HepG2 (cell line): ENCODE data around the gene ABCF1. TPM values are rescaled to one million over a fixed set of nuclear protein-coding genes. Genes with fewer than 3 reads are reported as not detected.

ENCODE experiments used
- ATAC-seq: fragments of 200-7000 bp; cut with Tn5 transposase; 3 replicates; pipeline ENCODE4 v1.9.1; 2020; ENCODE audit warnings: mild to moderate bottlenecking, moderate library complexity
- BruUV-seq: library from RNA; stranded (reverse); fragments of 400-500 nt; replicated peaks from 2 replicates; lab custom pipeline; 2021; lab: Mats Ljungman, UMichigan
- CTCF ChIA-PET: fragments of 300-600 bp; formaldehyde crosslinking; extraction: SDS; loops from one replicate; lab custom pipeline; 2021; ENCODE audit warnings: low total read pairs, inconsistent platforms, low intra/inter-chr PET ratio; lab: Yijun Ruan, JAX
- POLR2A ChIA-PET: fragments of 350-600 bp; sonication (Branson Sonifier 250); formaldehyde crosslinking; loops from one replicate; lab custom pipeline; 2020; ENCODE audit warnings: antibody characterized with exemption, inconsistent platforms; lab: Yijun Ruan, JAX
- DNase-seq: peaks from one replicate; pipeline ENCODE4 v3.0.0-alpha.2; 2015; ENCODE audit warnings: low spot score
- FAIRE-seq: peaks from 3 replicates; lab custom pipeline; 2011; peaks lifted over from hg19 to GRCh38; lab: Jason Lieb, UNC
- H2AFZ ChIP-seq: one replicate; pipeline ENCODE4 v1.6.1; 2011; ENCODE audit warnings: low read length, inconsistent platforms
- H3K27ac ChIP-seq: fragments of 300-600 bp; 3 replicates; pipeline ENCODE4 v1.8.0; 2011; ENCODE audit warnings: mixed run types, mild to moderate bottlenecking, mixed read lengths, low read length, inconsistent platforms; ENCODE audit not compliant: insufficient read depth; ENCODE audit errors: extremely low read length
- H3K27me3 ChIP-seq, 2 experiments: fragments of 200-600 bp in 1 of 2; 2 replicates in 1 of 2; 3 replicates in 1 of 2; pipeline versions ENCODE4 v1.6.0 to v1.8.0; 2011; ENCODE audit warnings: low read length in 2 of 2, mild to moderate bottlenecking in 2 of 2, moderate library complexity in 2 of 2, inconsistent platforms in 1 of 2; ENCODE audit not compliant: insufficient read depth in 2 of 2, control insufficient read depth in 1 of 2
- H3K36me3 ChIP-seq, 2 experiments: fragments of 200-600 bp in 1 of 2; replicated peaks in 1 of 2; 2 replicates in 1 of 2; 3 replicates in 1 of 2; pipeline versions ENCODE4 v1.5.1 to v1.8.0; 2011; ENCODE audit warnings: low read length in 2 of 2, inconsistent platforms in 1 of 2; ENCODE audit not compliant: insufficient read depth in 2 of 2, control insufficient read depth in 1 of 2
- H3K4me1 ChIP-seq: 2 replicates; pipeline ENCODE4 v1.5.1; 2012; ENCODE audit warnings: low read length, inconsistent platforms; ENCODE audit not compliant: insufficient read depth
- H3K4me2 ChIP-seq: 2 replicates; pipeline ENCODE4 v1.6.0; 2011; ENCODE audit warnings: low read depth, low read length, inconsistent platforms
- H3K4me3 ChIP-seq, 3 experiments: fragments of 200-600 bp in 1 of 3; sonication (generic), shearing (Covaris generic) in 1 of 3; replicated peaks in 1 of 3; 2 replicates each; pipeline ENCODE4 v1.5.1; 2011 to 2016; ENCODE audit warnings: low read length in 3 of 3, inconsistent platforms in 2 of 3, low read depth in 2 of 3, mild to moderate bottlenecking in 2 of 3, control low read depth in 1 of 3, mixed read lengths in 1 of 3; ENCODE audit not compliant: insufficient read depth in 1 of 3
- H3K79me2 ChIP-seq: one replicate; pipeline ENCODE4 v1.6.1; 2011; ENCODE audit warnings: low read length, inconsistent platforms; ENCODE audit not compliant: insufficient read depth
- H3K9ac ChIP-seq: 2 replicates; pipeline ENCODE4 v1.6.0; 2011; ENCODE audit warnings: mild to moderate bottlenecking, low read depth, low read length, inconsistent platforms; ENCODE audit not compliant: insufficient read depth
- H3K9me3 ChIP-seq: 2 replicates; pipeline ENCODE4 v1.5.1; 2012; ENCODE audit warnings: mild to moderate bottlenecking, low read length
- H4K20me1 ChIP-seq: 2 replicates; pipeline ENCODE4 v1.6.0; 2011; ENCODE audit warnings: inconsistent platforms, mild to moderate bottlenecking, low read length, moderate library complexity; ENCODE audit not compliant: insufficient read depth
- ATF7-NPFF ChIP-seq: sonication (generic); formaldehyde crosslinking; IDR thresholded peaks from 2 replicates; pipeline ENCODE4 v1.8.1; 2023; ENCODE audit warnings: mild to moderate bottlenecking, low read depth, missing genetic modification reagents, moderate library complexity
- FOXM1 ChIP-seq: sonication (generic); formaldehyde crosslinking; IDR thresholded peaks from 2 replicates; pipeline ENCODE4 v1.5.0; 2020; ENCODE audit warnings: missing genetic modification reagents
- HIVEP1 ChIP-seq: sonication (generic); formaldehyde crosslinking; IDR thresholded peaks from 2 replicates; pipeline ENCODE4 v1.4.0; 2020; ENCODE audit warnings: mild to moderate bottlenecking, missing genetic modification reagents
- NFIC ChIP-seq: IDR thresholded peaks from 2 replicates; pipeline ENCODE4 v1.6.1; 2012; ENCODE audit warnings: mild to moderate bottlenecking, low read length, inconsistent platforms
- PTBP1 ChIP-seq: fragments of 200-400 bp; formaldehyde crosslinking; IDR thresholded peaks from 2 replicates; pipeline ENCODE4 v1.6.1; 2018; ENCODE audit warnings: low read length, low read depth; ENCODE audit not compliant: poor library complexity, severe bottlenecking
- SMYD3 ChIP-seq: sonication (generic); formaldehyde crosslinking; IDR thresholded peaks from 2 replicates; pipeline ENCODE4 v1.8.1; 2023; ENCODE audit warnings: mild to moderate bottlenecking, missing genetic modification reagents
- STAT5B ChIP-seq: sonication (generic); formaldehyde crosslinking; IDR thresholded peaks from 2 replicates; pipeline ENCODE4 v1.4.0; 2020; ENCODE audit warnings: missing genetic modification reagents
- YEATS4 ChIP-seq: sonication (generic); formaldehyde crosslinking; IDR thresholded peaks from 2 replicates; pipeline ENCODE4 v1.4.0; 2020; ENCODE audit warnings: missing genetic modification reagents, borderline replicate concordance
- ZNF530 ChIP-seq: sonication (generic); formaldehyde crosslinking; IDR thresholded peaks from 2 replicates; pipeline ENCODE4 v1.5.0; 2020; ENCODE audit warnings: low read depth, mild to moderate bottlenecking, missing genetic modification reagents
- ZNF577 ChIP-seq: sonication (generic); formaldehyde crosslinking; IDR thresholded peaks from 2 replicates; pipeline ENCODE4 v1.4.0; 2020; ENCODE audit warnings: mild to moderate bottlenecking, low read depth, missing genetic modification reagents, borderline replicate concordance
- ZNF644 ChIP-seq: IDR thresholded peaks from 2 replicates; pipeline ENCODE4 v1.6.1; 2016; ENCODE audit warnings: low read depth
- ZNF788 ChIP-seq: sonication (generic); formaldehyde crosslinking; IDR thresholded peaks from 2 replicates; pipeline ENCODE4 v1.5.0; 2020; ENCODE audit warnings: mild to moderate bottlenecking, missing genetic modification reagents, borderline replicate concordance
- ZNF816 ChIP-seq: sonication (generic); formaldehyde crosslinking; IDR thresholded peaks from 2 replicates; pipeline ENCODE4 v1.8.0; 2022; ENCODE audit warnings: missing genetic modification reagents, mild to moderate bottlenecking, borderline replicate concordance
- WGBS: methylation state at CpG from one replicate; pipeline ENCODE4 v1.1.6; 2017; ENCODE audit warnings: low lambda C conversion rate; 5-methylcytosine and 5-hydroxymethylcytosine counted together
- in situ Hi-C: cut with HindIII; loops from 2 replicates; pipeline ENCODE4 v1.10.0; 2017; ENCODE audit warnings: low pct_unique_long_range_greater_than_20kb; ENCODE audit not compliant: extremely low pct_ligation_motif_present
- intact Hi-C: fragments of 100-400 bp; cut with micrococcal nuclease; formaldehyde crosslinking; loops from one replicate; pipeline ENCODE4 v1.10.0; 2022; ENCODE audit not compliant: unreplicated experiment
- polyA plus RNA-seq, 8 experiments: library from polyadenylated mRNA; depleted of rRNA in 3 of 8; stranded (reverse) in 7 of 8; unstranded in 1 of 8; fragments of >200 nt; fragmentation: Illumina TruSeq in 4 of 8; extraction: Trizol in 4 of 8; gene quantifications; 2 replicates each; pipeline versions ENCODE4 v1.2.1 to v1.2.3, GENCODE V29; 2011 to 2016; ENCODE audit warnings: low read depth in 4 of 8, missing spikeins in 1 of 8, mixed read lengths in 1 of 8; ENCODE audit not compliant: insufficient read depth in 1 of 8
- total RNA-seq, 5 experiments: library from RNA; depleted of rRNA; stranded (reverse); fragments of >200 nt; fragmentation: Illumina TruSeq; extraction: Trizol; gene quantifications; 2 replicates each; pipeline ENCODE4 v1.2.3, GENCODE V29; 2016; ENCODE audit warnings: low read depth in 1 of 5
- TF ChIP-seq, protein P1 (sequence below): sonication (generic); formaldehyde crosslinking; IDR thresholded peaks from 2 replicates; pipeline ENCODE4 v1.5.0; 2020; ENCODE audit warnings: mild to moderate bottlenecking, missing genetic modification reagents
- TF ChIP-seq, protein P2 (sequence below): sonication (generic); formaldehyde crosslinking; IDR thresholded peaks from 2 replicates; pipeline ENCODE4 v1.4.0; 2020; ENCODE audit warnings: low read depth, mild to moderate bottlenecking, missing genetic modification reagents
- TF ChIP-seq, protein P3 (sequence below): sonication (generic); formaldehyde crosslinking; conservative IDR thresholded peaks from 2 replicates; pipeline ENCODE4 v1.8.0; 2022; ENCODE audit warnings: mild to moderate bottlenecking, moderate library complexity, missing genetic modification reagents
- TF ChIP-seq, protein P4 (sequence below): sonication (generic); formaldehyde crosslinking; IDR thresholded peaks from 2 replicates; pipeline ENCODE4 v1.5.1; 2020; ENCODE audit warnings: missing genetic modification reagents, mild to moderate bottlenecking, borderline replicate concordance

ABCF1 gene
- total and polyA plus RNA-seq, 2 of the 13 experiments (the other 11 are each of a cell fraction or from before 2014, with no cell fraction given), result 25.4 to 98.9 TPM

DNA sequence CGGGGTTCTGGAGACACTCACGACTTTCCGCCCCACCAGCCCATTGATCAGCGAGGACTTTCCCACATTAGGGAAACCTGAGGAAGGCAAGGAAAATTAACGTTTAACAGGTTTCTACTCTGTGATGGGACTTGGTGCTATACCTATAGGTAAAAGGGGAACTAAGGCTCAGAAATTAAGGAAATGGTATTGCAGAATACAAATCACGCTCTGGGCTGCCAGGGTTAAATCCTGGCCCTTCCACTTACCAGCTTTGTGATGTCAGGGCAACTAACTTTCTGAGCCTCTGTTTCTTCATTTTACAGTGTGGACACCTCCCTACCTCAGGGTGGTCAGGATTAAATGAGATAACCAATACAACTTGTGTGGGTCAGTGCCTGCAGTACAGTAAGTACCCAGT is 23.8 kb upstream of the ABCF1 start:
- H3K9ac ChIP-seq, result no peak overlapping the region
- 98% methylated on average over 6 of the region's 6 CpGs for WGBS
- ChIA-PET CTCF (no interaction called here), POLR2A (interaction anchor here (0.6 kb wide), 1 partner anchor 60 kb away, joined by 3 read pairs; no protein-coding TSS in a partner anchor)
- no peaks in the 10 kb centered on the region for H3K27me3 ChIP-seq
- intact Hi-C loops (loop anchor here (10.0 kb wide), 1 partner anchor 127 kb away; the partner anchor contains the start of gene DHX16), in situ Hi-C loops (no loop called here)
- no peak overlapping the region for H3K4me2 ChIP-seq
- no peak overlapping the region for H2AFZ ChIP-seq
- H3K9me3 ChIP-seq, result no peaks in the 10 kb centered on the region
- peaks cover 13 to 53% of the 10 kb centered on the region in 2 experiments for H3K36me3 ChIP-seq
- no peak overlapping the region for H3K4me3 ChIP-seq
- no peak for ATAC-seq
- H3K4me1 ChIP-seq, result no peaks in the 10 kb centered on the region
- no peak for DNase-seq
- H3K27ac ChIP-seq, result no peak overlapping the region
- no peak for FAIRE-seq
- BruUV-seq, result no TSS peak
- no peaks in the 10 kb centered on the region for H3K79me2 ChIP-seq
- H4K20me1 ChIP-seq, result no peaks in the 10 kb centered on the region; the same call in 1 of the 2 replicates
- TF ChIP-seq ZNF644 (no peak), NFIC (no peak), FOXM1 (no peak), ZNF788 (CRISPR knock-in tag) (no peak), ZNF577 (no peak), ZNF816 (no peak), ATF7-NPFF (CRISPR knock-in tag) (no peak), HIVEP1 (CRISPR knock-in tag) (no peak), STAT5B (CRISPR knock-in tag) (no peak), PTBP1 (no peak), YEATS4 (CRISPR knock-in tag) (no peak), SMYD3 (CRISPR knock-in tag) (no peak), ZNF530 (CRISPR knock-in tag) (no peak)
- TF ChIP-seq, protein P1, sequence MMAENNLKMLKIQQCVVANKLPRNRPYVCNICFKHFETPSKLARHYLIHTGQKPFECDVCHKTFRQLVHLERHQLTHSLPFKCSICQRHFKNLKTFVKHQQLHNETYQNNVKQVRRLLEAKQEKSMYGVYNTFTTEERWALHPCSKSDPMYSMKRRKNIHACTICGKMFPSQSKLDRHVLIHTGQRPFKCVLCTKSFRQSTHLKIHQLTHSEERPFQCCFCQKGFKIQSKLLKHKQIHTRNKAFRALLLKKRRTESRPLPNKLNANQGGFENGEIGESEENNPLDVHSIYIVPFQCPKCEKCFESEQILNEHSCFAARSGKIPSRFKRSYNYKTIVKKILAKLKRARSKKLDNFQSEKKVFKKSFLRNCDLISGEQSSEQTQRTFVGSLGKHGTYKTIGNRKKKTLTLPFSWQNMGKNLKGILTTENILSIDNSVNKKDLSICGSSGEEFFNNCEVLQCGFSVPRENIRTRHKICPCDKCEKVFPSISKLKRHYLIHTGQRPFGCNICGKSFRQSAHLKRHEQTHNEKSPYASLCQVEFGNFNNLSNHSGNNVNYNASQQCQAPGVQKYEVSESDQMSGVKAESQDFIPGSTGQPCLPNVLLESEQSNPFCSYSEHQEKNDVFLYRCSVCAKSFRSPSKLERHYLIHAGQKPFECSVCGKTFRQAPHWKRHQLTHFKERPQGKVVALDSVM (CRISPR knock-in tag), result no peak
- TF ChIP-seq, protein P2, sequence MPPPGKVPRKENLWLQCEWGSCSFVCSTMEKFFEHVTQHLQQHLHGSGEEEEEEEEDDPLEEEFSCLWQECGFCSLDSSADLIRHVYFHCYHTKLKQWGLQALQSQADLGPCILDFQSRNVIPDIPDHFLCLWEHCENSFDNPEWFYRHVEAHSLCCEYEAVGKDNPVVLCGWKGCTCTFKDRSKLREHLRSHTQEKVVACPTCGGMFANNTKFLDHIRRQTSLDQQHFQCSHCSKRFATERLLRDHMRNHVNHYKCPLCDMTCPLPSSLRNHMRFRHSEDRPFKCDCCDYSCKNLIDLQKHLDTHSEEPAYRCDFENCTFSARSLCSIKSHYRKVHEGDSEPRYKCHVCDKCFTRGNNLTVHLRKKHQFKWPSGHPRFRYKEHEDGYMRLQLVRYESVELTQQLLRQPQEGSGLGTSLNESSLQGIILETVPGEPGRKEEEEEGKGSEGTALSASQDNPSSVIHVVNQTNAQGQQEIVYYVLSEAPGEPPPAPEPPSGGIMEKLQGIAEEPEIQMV (CRISPR knock-in tag), result no peak
- TF ChIP-seq, protein P3, sequence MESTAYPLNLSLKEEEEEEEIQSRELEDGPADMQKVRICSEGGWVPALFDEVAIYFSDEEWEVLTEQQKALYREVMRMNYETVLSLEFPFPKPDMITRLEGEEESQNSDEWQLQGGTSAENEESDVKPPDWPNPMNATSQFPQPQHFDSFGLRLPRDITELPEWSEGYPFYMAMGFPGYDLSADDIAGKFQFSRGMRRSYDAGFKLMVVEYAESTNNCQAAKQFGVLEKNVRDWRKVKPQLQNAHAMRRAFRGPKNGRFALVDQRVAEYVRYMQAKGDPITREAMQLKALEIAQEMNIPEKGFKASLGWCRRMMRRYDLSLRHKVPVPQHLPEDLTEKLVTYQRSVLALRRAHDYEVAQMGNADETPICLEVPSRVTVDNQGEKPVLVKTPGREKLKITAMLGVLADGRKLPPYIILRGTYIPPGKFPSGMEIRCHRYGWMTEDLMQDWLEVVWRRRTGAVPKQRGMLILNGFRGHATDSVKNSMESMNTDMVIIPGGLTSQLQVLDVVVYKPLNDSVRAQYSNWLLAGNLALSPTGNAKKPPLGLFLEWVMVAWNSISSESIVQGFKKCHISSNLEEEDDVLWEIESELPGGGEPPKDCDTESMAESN (CRISPR knock-in tag), result no peak
- TF ChIP-seq, protein P4, sequence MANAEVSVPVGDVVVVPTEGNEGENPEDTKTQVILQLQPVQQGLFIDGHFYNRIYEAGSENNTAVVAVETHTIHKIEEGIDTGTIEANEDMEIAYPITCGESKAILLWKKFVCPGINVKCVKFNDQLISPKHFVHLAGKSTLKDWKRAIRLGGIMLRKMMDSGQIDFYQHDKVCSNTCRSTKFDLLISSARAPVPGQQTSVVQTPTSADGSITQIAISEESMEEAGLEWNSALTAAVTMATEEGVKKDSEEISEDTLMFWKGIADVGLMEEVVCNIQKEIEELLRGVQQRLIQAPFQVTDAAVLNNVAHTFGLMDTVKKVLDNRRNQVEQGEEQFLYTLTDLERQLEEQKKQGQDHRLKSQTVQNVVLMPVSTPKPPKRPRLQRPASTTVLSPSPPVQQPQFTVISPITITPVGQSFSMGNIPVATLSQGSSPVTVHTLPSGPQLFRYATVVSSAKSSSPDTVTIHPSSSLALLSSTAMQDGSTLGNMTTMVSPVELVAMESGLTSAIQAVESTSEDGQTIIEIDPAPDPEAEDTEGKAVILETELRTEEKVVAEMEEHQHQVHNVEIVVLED (CRISPR knock-in tag), result no peak
